Kidney epithelial cell (primary cell): ENCODE results near the gene CAPN14. TPM values are rescaled to one million over a fixed set of nuclear protein-coding genes. Genes with fewer than 3 reads are reported as not detected.

ENCODE experiments used
- DNase-seq: peaks from one replicate; pipeline ENCODE4 v3.0.0-alpha.2; 2010; ENCODE audit warnings: low read depth
- H3K27me3 ChIP-seq: 2 replicates; pipeline ENCODE4 v1.6.0; 2011; ENCODE audit warnings: low read length; ENCODE audit not compliant: control insufficient read depth, insufficient read depth
- H3K36me3 ChIP-seq: 2 replicates; pipeline ENCODE4 v1.5.1; 2011; ENCODE audit warnings: low read length; ENCODE audit not compliant: control insufficient read depth, insufficient read depth
- H3K4me3 ChIP-seq: 2 replicates; pipeline ENCODE4 v1.5.1; 2011; ENCODE audit warnings: low read depth, mild to moderate bottlenecking, control low read depth, low read length
- total RNA-seq: library from RNA; depleted of rRNA; stranded (reverse); fragments of >200 nt; gene quantifications from 2 replicates; pipeline ENCODE4 v1.2.3, GENCODE V29; 2015
- TF ChIP-seq, protein P1 (sequence below): IDR thresholded peaks from 2 replicates; pipeline ENCODE4 v1.5.1; 2011; ENCODE audit warnings: mild to moderate bottlenecking, moderate library complexity, low read length, control low read depth, inconsistent platforms; ENCODE audit not compliant: insufficient read depth, poor library complexity, severe bottlenecking

CAPN14 gene
- total RNA-seq, 1 donor from 2014 or later = 0.58 TPM

DNA sequence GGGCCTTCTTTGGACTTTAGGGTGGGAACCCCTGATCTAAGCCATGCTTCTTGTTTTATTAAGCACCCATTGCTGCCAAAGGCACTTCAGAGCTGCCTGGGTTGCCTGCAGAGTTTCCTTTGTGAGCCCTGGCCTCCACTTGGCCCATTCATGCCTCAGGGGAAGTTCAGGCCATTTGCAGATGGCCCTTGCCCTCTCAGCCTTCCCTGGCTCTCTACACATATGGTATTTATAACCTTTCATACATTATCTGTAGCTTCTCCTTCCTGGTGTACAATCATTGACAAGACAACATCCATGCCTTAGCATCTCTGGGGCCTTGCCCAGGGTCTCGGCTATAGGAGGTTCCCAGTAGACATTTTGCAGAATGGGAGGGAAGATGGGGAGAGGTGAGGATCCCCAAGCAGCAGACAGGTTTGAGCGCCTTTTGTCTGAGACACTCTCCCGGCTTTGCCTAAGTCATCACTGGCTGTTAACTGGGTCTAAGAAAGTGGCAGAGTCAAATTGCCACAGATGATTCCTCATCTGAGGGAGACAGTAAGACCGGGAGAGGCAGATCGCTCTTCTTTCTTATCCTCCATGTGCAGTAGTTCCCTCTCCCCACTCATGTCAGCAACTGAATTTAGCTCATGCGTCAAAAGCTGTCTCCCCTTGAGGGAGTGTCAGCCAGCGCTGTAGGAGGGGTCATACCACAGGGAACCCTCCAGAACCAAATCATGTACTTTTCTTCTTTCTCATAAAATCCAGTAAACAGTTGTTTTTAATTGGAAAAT is 19.3 kb upstream of the CAPN14 start:
- no peaks in the 10 kb centered on the region for H3K36me3 ChIP-seq
- no peak for DNase-seq
- TF ChIP-seq, protein P1, sequence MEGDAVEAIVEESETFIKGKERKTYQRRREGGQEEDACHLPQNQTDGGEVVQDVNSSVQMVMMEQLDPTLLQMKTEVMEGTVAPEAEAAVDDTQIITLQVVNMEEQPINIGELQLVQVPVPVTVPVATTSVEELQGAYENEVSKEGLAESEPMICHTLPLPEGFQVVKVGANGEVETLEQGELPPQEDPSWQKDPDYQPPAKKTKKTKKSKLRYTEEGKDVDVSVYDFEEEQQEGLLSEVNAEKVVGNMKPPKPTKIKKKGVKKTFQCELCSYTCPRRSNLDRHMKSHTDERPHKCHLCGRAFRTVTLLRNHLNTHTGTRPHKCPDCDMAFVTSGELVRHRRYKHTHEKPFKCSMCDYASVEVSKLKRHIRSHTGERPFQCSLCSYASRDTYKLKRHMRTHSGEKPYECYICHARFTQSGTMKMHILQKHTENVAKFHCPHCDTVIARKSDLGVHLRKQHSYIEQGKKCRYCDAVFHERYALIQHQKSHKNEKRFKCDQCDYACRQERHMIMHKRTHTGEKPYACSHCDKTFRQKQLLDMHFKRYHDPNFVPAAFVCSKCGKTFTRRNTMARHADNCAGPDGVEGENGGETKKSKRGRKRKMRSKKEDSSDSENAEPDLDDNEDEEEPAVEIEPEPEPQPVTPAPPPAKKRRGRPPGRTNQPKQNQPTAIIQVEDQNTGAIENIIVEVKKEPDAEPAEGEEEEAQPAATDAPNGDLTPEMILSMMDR = no peak
- no peak overlapping the region for H3K4me3 ChIP-seq
- H3K27me3 ChIP-seq = no peaks in the 10 kb centered on the region

DNA sequence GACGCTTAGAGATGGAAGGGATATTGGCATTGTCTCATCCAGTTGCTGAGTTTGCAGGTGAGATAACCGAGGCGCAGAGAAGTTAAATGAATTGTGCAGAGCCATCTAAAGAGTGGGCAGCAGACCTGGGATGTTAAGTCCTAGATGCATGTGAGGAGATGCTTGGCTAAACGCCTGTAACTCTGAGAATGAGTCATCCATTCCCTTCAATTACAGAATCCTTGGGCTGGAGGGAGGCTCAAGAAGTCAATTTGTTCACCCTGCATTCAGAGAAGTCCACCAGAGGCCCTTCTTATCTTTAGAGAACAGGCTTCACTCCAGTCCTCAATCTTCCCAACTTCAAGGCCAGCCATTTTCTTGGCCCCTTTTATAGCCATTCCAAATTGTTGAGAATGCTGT is 18.2 kb upstream of the CAPN14 start:
- no peaks in the 10 kb centered on the region for H3K36me3 ChIP-seq
- peak; percentile 70 for DNase-seq
- TF ChIP-seq, protein P1 = no peak
- H3K27me3 ChIP-seq = no peaks in the 10 kb centered on the region
- no peak overlapping the region for H3K4me3 ChIP-seq

DNA sequence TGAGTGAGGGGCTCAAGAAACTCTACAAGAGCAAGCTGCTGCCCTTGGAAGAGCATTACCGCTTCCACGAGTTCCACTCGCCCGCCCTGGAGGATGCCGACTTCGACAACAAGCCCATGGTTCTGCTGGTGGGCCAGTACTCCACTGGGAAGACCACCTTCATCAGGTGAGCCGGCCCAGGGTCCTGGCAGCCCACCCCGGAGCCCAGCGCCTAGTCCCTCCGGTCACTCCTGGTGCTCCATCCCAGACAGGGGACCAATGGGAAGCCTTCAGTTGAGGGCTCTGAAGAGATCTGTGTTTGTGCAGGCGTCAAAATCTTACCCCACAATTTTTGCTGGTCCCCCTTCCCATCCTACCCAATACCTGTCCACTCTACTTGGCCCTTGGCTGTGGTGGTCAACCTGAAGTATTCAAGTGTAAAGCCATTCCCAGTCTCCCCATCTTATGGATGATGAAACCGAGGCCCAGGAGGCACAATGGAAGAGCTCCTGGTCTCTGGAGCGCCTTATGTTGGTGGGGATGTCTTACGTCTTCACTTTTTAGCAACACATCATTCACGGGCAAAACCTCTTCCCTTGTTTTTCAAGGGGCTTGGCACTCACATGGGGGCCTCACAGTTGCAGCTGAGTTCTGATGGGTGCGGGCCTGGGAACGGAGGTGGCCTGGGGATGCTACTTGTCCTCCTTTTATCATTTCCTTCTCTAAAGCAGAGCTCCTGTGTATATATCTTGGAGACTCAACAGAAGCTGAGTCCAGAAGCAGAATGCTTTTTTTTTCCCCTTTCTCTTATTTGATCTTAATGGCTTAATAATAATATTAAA is 17.6 kb upstream of the CAPN14 start:
- H3K36me3 ChIP-seq = no peaks in the 10 kb centered on the region
- peak overlapping the region; percentile 65 for H3K4me3 ChIP-seq
- H3K27me3 ChIP-seq = no peaks in the 10 kb centered on the region
- TF ChIP-seq, protein P1 = no peak
- no peak for DNase-seq

DNA sequence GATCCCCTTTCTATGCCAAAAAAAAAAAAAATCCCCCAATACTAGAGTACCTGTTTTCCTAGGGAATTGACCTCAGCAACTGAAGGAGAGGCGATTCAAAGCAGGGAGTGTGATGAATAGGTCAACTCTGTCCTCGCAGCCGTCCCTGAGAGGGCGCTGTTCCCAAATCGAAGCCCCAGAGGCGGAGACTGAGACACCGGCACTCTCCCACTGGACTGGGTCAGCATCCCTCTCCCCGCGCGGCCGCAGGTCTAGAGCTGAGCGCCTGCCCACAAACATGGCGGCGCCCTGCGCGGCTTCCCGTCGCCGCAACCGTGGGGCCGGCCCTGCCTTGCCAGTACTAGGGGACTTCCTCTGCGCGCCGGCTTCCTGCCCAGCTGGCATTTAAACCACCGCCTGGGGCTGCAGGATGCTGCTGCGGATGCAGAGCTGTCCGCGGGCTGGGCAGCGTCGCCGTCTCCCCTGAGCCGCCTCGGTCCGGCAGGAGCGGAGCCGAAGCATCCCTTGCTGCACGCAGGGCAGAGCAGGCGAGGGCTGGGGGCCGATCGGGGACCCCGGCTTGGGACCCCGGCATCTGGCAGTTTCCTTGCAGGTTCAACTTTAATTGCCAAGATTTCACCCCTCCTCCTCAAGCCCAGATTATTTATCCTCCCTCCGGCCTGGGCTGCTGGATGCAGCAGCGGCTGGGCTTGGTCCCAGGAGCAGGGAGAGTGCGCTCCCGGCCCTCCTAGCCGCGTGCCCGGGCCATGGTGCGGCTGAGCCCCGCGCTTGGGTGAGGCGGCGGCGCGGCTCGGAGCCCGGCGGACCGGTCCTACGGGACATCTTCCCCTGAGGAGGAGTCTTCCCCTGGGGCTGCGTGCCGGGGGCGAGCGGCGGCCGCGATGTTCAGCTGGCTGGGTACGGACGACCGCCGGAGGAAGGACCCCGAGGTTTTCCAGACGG is 16.7 kb upstream of the CAPN14 start, which contains the start of gene EHD3:
Gene EHD3, plus strand, starts transcription at position 412 of the 942 bp plus-strand sequence. Its CDS starts 470 bp downstream, at position 882.
- TF ChIP-seq, protein P1 = peak; percentile 80
- H3K4me3 ChIP-seq = peak within 1 kb of the TSS; percentile 65
- no peaks in the 10 kb centered on the region for H3K36me3 ChIP-seq
- peak; percentile 69 for DNase-seq
- no peaks in the 10 kb centered on the region for H3K27me3 ChIP-seq

DNA sequence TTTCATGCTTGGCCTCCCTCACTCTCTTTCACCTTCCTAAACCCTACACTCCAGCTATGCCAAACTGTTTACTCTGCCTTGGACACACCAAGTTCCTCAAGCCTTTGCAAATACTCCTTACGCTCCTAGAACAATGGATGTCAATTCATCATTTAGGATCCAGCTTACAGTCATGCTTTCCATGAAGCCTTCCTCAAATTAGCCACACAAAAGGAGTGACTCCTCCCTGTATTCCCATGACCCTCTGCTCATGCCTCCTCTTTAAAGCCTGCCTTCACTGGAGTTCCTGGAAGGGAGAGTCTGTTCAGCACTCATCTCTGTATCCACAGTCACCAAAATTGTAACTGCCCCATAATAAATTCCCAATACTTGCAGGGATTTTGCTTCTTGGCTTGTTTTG is 15.9 kb upstream of the CAPN14 start:
- no peak for DNase-seq
- TF ChIP-seq, protein P1 = no peak
- Histone ChIP-seq H3K36me3 (no peaks in the 10 kb centered on the region), H3K4me3 (no peak overlapping the region), H3K27me3 (no peaks in the 10 kb centered on the region)
